NB4 (cell line): ENCODE measurements around the gene PCAT6.

ENCODE experiments used
- CTCF ChIP-seq: IDR thresholded peaks from one replicate; pipeline ENCODE4 v1.5.1; 2012; ENCODE audit warnings: low read depth, low read length
- POLR2A ChIP-seq: IDR thresholded peaks from 2 replicates; pipeline ENCODE4 v1.6.1; 2011; ENCODE audit warnings: mild to moderate bottlenecking; ENCODE audit not compliant: insufficient read length; ENCODE audit errors: extremely low read depth

- TF ChIP-seq CTCF (no peak), POLR2A (no peak)
Observed at GRCh38 chr1:202831906-202832305, 21.2 kb downstream of the PCAT6 start.
